Measurements from ENCODE around the gene PIM2.

Gene PIM2

GRCh38 chrX:48893556-48894348 lies 25.1 kb downstream of the PIM2 start:
- no peak overlapping the region for H3K4me2 ChIP-seq
- H3K9ac ChIP-seq = no peak overlapping the region
- no peak overlapping the region for H3K4me3 ChIP-seq (IDR thresholded peaks at IDR 0.05; ENCODE audit: insufficient read depth, low read depth, low read length)
- peaks cover 10% of the 10 kb centered on the region for H3K4me1 ChIP-seq (ENCODE audit: low read depth, poor library complexity, severe bottlenecking)
- peaks cover 11% of the 10 kb centered on the region; the same call in 1 of the 2 replicates for H3K79me2 ChIP-seq (ENCODE audit: insufficient read depth, low read depth)
- TF ChIP-seq CTCF (conservative IDR thresholded peaks at IDR 0.05; ENCODE audit: low read depth, low read length) = no peak
- no peaks in the 10 kb centered on the region for H3K27me3 ChIP-seq (ENCODE audit: insufficient read depth, low read depth)
- H2AFZ ChIP-seq (ENCODE audit: low read depth) = no peak overlapping the region
- H3K27ac ChIP-seq = no peak overlapping the region
- H4K20me1 ChIP-seq (ENCODE audit: insufficient read depth) = no peaks in the 10 kb centered on the region
- no peaks in the 10 kb centered on the region for H3K36me3 ChIP-seq (ENCODE audit: insufficient read depth)

- H4K20me1 ChIP-seq (ENCODE audit: insufficient read depth) = no peaks in the 10 kb centered on the region
- H3K4me1 ChIP-seq (ENCODE audit: low read depth, poor library complexity, severe bottlenecking) = peaks cover 10% of the 10 kb centered on the region
- peaks cover 11% of the 10 kb centered on the region; the same call in 1 of the 2 replicates for H3K79me2 ChIP-seq (ENCODE audit: insufficient read depth, low read depth)
- H2AFZ ChIP-seq (ENCODE audit: low read depth) = no peak overlapping the region
- no peak overlapping the region for H3K27ac ChIP-seq
- H3K36me3 ChIP-seq (ENCODE audit: insufficient read depth) = no peaks in the 10 kb centered on the region
- H3K4me2 ChIP-seq = no peak overlapping the region; the same call in 1 of the 2 replicates
- no peaks in the 10 kb centered on the region for H3K27me3 ChIP-seq (ENCODE audit: insufficient read depth, low read depth)
- no peak overlapping the region for H3K4me3 ChIP-seq (IDR thresholded peaks at IDR 0.05; ENCODE audit: insufficient read depth, low read depth, low read length)
- H3K9ac ChIP-seq = no peak overlapping the region
- no peak for TF ChIP-seq CTCF (conservative IDR thresholded peaks at IDR 0.05; ENCODE audit: low read depth, low read length)
These were observed 25.9 kb downstream of the PIM2 start for GRCh38 chrX:48892896-48893295.

GRCh38 chrX:48891402-48892288 lies 27.2 kb downstream of the PIM2 start:
- Histone ChIP-seq H3K27me3 (ENCODE audit: insufficient read depth, low read depth) (no peaks in the 10 kb centered on the region), H3K79me2 (ENCODE audit: insufficient read depth, low read depth) (peaks cover 8% of the 10 kb centered on the region; the same call in 1 of the 2 replicates), H3K4me3 (IDR thresholded peaks at IDR 0.05; ENCODE audit: insufficient read depth, low read depth, low read length) (no peak overlapping the region), H4K20me1 (ENCODE audit: insufficient read depth) (no peaks in the 10 kb centered on the region), H3K27ac (no peak overlapping the region), H3K4me2 (peak overlapping the region; percentile 61), H3K9ac (no peak overlapping the region), H3K4me1 (ENCODE audit: low read depth, poor library complexity, severe bottlenecking) (peaks cover 10% of the 10 kb centered on the region), H3K36me3 (ENCODE audit: insufficient read depth) (no peaks in the 10 kb centered on the region), H2AFZ (ENCODE audit: low read depth) (peak overlapping the region; percentile 54)
- TF ChIP-seq CTCF (conservative IDR thresholded peaks at IDR 0.05; ENCODE audit: low read depth, low read length) = 0 out of 2 replicates have a peak, but pooled peaks have one; percentile 14

- Histone ChIP-seq H3K4me1 (ENCODE audit: low read depth, poor library complexity, severe bottlenecking) (peaks cover 10% of the 10 kb centered on the region), H4K20me1 (ENCODE audit: insufficient read depth) (no peaks in the 10 kb centered on the region), H3K9ac (no peak overlapping the region), H3K4me3 (IDR thresholded peaks at IDR 0.05; ENCODE audit: insufficient read depth, low read depth, low read length) (no peak overlapping the region), H3K27ac (no peak overlapping the region), H3K4me2 (peak overlapping the region; percentile 61; the same call in 1 of the 2 replicates), H3K36me3 (ENCODE audit: insufficient read depth) (no peaks in the 10 kb centered on the region), H3K27me3 (ENCODE audit: insufficient read depth, low read depth) (no peaks in the 10 kb centered on the region), H3K79me2 (ENCODE audit: insufficient read depth, low read depth) (0 out of 2 replicates have a peak, but pooled peaks cover under 1% of the 10 kb centered on the region), H2AFZ (ENCODE audit: low read depth) (peak overlapping the region; percentile 54)
- no peak for TF ChIP-seq CTCF (conservative IDR thresholded peaks at IDR 0.05; ENCODE audit: low read depth, low read length)
These were observed 27.9 kb downstream of the PIM2 start for GRCh38 chrX:48890934-48891401.
